GM18519 (cell line): ENCODE measurements around the gene TMEM238L.

Experiments used
- ATAC-seq: cut with Tn5 transposase; IDR thresholded peaks from one replicate; pipeline ENCODE4 v1.9.1; 2021; ENCODE audit warnings: mild to moderate bottlenecking, moderate library complexity; ENCODE audit not compliant: unreplicated experiment, low FRiP score

TMEM238L gene

GRCh38 chr17:10752696-10753095 is 51.2 kb downstream of the TMEM238L start:
- ATAC-seq, result no peak

GRCh38 chr17:10751563-10751962 is 52.3 kb downstream of the TMEM238L start:
- ATAC-seq, result no peak

GRCh38 chr17:10750210-10750609 is 53.7 kb downstream of the TMEM238L start:
- no peak for ATAC-seq

- no peak for ATAC-seq
These were observed 55.2 kb downstream of the TMEM238L start for GRCh38 chr17:10748531-10749181.

- no peak for ATAC-seq
These were observed 58.7 kb downstream of the TMEM238L start for GRCh38 chr17:10745231-10745630.
